C4-2B (cell line): Measurements from ENCODE around the gene NHS.

Source experiments
- H3K27ac ChIP-seq: fragments of 450-650 bp; 2 replicates; pipeline ENCODE4 v1.5.1; 2017
- ZFX ChIP-seq: fragments of 450-650 bp; IDR thresholded peaks from 2 replicates; pipeline ENCODE4 v1.6.1; 2017
- TF ChIP-seq, protein P1 (sequence below): fragments of 450-650 bp; conservative IDR thresholded peaks from 2 replicates; pipeline ENCODE4 v1.5.1; 2017; ENCODE audit warnings: mild to moderate bottlenecking

The NHS gene

DNA sequence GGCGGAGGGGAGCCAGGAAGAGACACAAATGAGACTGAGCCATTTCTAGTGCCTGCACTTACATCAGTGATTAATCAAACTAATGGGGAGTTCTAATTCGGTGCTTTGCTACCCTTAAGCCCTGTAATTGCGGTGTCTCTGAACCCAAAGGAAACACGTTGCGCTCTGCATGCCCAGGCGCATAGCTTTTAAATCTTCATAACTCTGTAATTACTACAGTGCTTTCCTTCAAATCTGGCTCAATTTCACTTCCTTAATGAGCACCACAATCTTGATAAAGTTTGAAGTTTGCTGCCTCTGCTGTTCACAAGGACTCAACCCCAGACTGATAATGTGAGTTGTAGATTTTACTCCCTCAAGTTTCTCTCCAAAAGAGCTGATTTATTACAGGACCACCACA, 5.7 kb upstream of the NHS start:
- H3K27ac ChIP-seq = no peak overlapping the region
- TF ChIP-seq, protein P1, sequence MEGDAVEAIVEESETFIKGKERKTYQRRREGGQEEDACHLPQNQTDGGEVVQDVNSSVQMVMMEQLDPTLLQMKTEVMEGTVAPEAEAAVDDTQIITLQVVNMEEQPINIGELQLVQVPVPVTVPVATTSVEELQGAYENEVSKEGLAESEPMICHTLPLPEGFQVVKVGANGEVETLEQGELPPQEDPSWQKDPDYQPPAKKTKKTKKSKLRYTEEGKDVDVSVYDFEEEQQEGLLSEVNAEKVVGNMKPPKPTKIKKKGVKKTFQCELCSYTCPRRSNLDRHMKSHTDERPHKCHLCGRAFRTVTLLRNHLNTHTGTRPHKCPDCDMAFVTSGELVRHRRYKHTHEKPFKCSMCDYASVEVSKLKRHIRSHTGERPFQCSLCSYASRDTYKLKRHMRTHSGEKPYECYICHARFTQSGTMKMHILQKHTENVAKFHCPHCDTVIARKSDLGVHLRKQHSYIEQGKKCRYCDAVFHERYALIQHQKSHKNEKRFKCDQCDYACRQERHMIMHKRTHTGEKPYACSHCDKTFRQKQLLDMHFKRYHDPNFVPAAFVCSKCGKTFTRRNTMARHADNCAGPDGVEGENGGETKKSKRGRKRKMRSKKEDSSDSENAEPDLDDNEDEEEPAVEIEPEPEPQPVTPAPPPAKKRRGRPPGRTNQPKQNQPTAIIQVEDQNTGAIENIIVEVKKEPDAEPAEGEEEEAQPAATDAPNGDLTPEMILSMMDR = no peak
- TF ChIP-seq ZFX = no peak

DNA sequence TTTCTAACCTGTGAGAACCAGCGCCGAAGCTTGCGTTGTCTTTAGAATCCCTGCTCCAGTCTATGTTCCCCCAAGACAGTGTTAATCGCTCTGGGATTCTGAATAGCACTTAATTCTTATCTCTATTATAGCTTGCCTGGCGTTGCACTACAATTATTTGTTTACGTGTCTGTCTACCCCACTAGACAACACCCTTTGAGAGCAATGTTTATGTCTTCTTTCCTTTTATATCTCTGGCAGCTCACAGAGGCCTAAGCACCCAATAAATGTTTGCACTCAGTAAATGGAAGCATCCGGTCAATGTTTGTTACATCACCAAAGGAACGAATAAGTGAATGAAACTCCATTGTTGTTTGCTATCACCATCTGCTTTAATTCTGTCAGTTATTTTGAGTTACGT, 4.8 kb upstream of the NHS start:
- no peak for TF ChIP-seq ZFX
- TF ChIP-seq, protein P1 = no peak
- H3K27ac ChIP-seq = no peak overlapping the region

DNA sequence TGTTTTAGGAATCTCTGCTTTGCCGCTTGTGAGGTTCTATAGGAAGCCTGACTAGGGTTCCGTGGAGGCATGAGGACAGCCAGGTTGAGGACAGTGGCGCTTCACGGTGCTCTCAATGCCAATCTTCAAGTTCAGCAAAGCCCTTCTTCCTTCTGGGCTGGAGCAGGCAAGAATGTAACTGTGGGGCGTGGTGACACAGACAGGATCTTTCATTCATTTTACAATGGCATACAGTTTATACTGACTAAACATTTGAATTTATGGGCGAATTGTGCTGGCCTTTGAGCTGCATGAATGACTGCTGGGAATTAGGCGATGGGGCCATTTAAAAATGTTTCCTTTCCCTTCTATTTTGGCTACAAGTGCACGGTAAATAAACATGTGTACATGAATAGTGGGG, 2.9 kb upstream of the NHS start:
- no peak overlapping the region for H3K27ac ChIP-seq
- TF ChIP-seq ZFX = no peak
- TF ChIP-seq, protein P1 = no peak

DNA sequence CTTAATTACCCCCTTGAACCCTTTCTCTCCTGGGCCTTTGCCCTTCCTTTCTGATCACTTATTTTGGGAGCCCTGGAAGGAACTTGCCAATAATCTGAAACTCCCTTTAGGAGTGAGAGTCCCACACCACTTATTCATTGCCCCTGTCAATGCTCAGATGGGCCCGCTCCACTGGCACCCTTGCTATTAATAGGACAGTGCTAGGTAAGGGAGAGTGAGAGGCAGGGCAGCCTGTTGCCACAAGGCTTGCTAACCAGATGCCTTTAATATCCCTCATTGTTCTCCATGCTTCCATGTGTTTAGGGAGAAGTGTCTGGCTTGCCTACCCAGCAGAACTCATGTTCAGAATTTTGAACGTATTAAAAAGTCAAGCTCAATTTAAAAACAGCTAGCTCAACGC, 1.7 kb upstream of the NHS start:
- TF ChIP-seq, protein P1 = no peak
- TF ChIP-seq ZFX = no peak

DNA sequence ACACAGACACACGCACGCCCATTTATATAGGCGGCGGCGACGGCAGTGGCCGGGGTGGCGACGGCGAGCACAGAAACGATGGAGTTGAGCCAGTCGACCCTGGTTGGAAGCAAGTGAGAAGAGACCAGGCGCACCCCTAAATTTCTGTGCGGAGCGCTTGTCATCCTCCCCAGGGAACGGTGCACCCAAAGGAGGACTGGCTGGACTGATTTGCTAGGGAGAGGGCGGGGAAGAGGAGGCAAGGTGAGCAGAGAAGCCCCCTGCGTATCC, 302 bp downstream of the NHS start:
- TF ChIP-seq, protein P1 = no peak
- no peak for TF ChIP-seq ZFX
- H3K27ac ChIP-seq = no peak overlapping the region

More for the DNA sequence above, 1.7 kb upstream of the NHS start:
- H3K27ac ChIP-seq = no peak overlapping the region

DNA sequence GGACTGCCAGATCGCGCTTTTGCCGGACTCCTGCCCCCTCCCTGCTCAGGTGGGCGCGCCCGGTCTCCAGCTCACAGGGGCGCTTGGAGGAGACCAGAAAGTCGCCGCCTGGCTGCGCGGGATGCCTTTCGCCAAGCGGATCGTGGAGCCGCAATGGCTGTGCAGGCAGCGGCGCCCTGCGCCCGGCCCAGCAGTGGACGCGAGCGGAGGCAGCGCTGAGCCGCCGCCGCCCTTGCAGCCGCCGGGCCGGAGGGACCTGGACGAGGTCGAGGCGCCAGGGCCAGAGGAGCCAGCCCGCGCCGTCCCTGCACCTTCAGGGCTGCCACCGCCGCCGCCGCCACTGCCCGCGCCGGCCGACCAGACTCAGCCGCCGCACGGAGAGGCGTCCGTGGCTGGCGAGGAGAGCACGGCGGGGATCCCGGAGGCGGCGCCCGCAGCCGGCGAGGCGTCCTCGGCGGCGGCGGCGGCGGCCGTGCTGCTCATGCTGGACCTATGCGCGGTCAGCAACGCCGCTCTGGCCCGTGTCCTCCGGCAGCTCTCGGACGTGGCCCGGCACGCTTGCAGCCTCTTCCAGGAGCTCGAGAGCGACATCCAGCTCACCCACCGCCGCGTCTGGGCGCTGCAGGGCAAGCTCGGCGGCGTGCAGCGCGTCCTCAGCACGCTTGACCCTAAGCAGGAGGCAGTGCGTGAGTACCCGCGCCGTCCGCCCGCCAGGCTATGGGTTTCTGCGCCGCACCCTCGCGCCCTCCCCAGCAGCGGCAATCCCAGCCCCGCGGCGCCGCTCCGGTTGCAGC, 834 bp downstream of the NHS start:
- TF ChIP-seq ZFX = no peak
- TF ChIP-seq, protein P1 = no peak
- no peak overlapping the region for H3K27ac ChIP-seq

DNA sequence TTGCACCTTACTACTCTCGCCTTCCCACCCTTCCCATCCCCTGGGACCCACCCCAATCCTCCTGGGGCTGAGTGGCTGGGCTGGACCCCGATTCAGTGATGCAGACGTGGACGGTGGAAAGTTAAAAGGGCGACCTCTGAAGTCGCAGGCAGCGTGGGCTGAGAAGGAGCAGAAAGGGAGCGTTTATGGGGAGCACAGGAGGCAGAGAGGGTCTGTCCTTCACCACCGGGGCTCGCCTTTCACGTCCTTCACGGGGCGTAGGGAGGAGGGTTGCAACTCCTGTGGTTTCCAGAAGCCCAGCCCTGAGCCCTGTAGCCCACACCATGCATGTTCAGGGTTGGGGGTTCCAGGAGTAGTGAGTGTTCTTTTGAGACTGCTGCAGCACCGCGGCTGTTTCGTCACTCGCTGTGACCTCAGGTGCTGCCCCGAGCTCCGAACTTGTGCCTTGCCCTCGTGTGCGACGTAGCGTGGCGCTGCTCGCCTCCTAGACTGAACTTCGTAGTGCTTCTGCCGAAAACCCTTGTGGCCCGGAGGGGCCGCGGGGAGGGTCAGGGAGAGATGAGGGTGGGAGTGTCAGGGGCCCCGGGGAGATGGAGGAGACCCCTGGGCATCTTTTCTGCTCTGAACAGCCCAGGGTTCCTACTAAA, 1.6 kb downstream of the NHS start:
- TF ChIP-seq, protein P1 = no peak
- no peak for TF ChIP-seq ZFX
- no peak overlapping the region for H3K27ac ChIP-seq
